ENCODE measurements around the gene DMAC2L.
"Not testable (repeated sequence)": the region's sequence is repeated elsewhere in the genome, so short reads cannot be mapped to it uniquely, and the experiment has no call there.

DMAC2L gene

GRCh38 chr14:50308363-50308915 is 3.7 kb upstream of the DMAC2L start:
- CTCF ChIA-PET, result no interaction called here
- H3K4me3 ChIP-seq (ENCODE audit: low read depth, low read length), result no peak overlapping the region
- TF ChIP-seq CTCF (IDR thresholded peaks at IDR 0.05; ENCODE audit: insufficient read depth, low read length, missing control alignments), result no peak
- no peak for DNase-seq (ENCODE audit: low read depth, low spot score)
- POLR2A ChIA-PET, result interaction anchor here (0.7 kb wide), 1 partner anchor 14 kb away, joined by 3 read pairs; no protein-coding TSS in a partner anchor

GRCh38 chr14:50310445-50310844 is 1.7 kb upstream of the DMAC2L start:
- DNase-seq (ENCODE audit: low read depth, low spot score), result no peak
- TF ChIP-seq CTCF (IDR thresholded peaks at IDR 0.05; ENCODE audit: insufficient read depth, low read length, missing control alignments), result no peak
- CTCF ChIA-PET, result interaction anchor here (0.9 to 3.4 kb wide), 6 partner anchors 10 to 445 kb away, joined by 3 to 33 read pairs (median 4); partner anchors contain the start of gene MAP4K5
- POLR2A ChIA-PET, result no interaction called here
- no peak overlapping the region for H3K4me3 ChIP-seq (ENCODE audit: low read depth, low read length)

- CTCF ChIA-PET, result interaction anchor here (0.8 to 3.4 kb wide), 15 partner anchors 8 to 464 kb away, joined by 3 to 33 read pairs (median 3); partner anchors contain the start of genes MAP4K5 and VCPKMT
- POLR2A ChIA-PET, result interaction anchor here (1.0 to 1.1 kb wide), 2 partner anchors 9 to 65 kb away, joined by 3 read pairs; no protein-coding TSS in a partner anchor
- H3K4me3 ChIP-seq (ENCODE audit: low read depth, low read length), result peak overlapping the region; percentile 93
- peak; percentile 52 for TF ChIP-seq CTCF (IDR thresholded peaks at IDR 0.05; ENCODE audit: insufficient read depth, low read length, missing control alignments)
- DNase-seq (ENCODE audit: low read depth, low spot score), result no peak
Measured at GRCh38 chr14:50311337-50311971, 670 bp upstream of the DMAC2L start.

GRCh38 chr14:50312734-50313054 is 570 bp downstream of the DMAC2L start:
- no peak for DNase-seq (ENCODE audit: low read depth, low spot score)
- ChIA-PET CTCF (interaction anchor here (1.2 to 3.4 kb wide), 5 partner anchors 8 to 450 kb away, joined by 3 to 33 read pairs (median 3); no protein-coding TSS in a partner anchor), POLR2A (interaction anchor here (1.0 kb wide), 1 partner anchor 8 kb away, joined by 3 read pairs; no protein-coding TSS in a partner anchor)
- H3K4me3 ChIP-seq (ENCODE audit: low read depth, low read length), result peak overlapping the region; percentile 93
- TF ChIP-seq CTCF (IDR thresholded peaks at IDR 0.05; ENCODE audit: insufficient read depth, low read length, missing control alignments), result no peak

- POLR2A ChIA-PET; DNase-seq (ENCODE audit: low read depth, low spot score); CTCF ChIA-PET; H3K4me3 ChIP-seq (ENCODE audit: low read depth, low read length): not testable (repeated sequence)
Measured at GRCh38 chr14:50314098-50314497, 2.0 kb downstream of the DMAC2L start.

GRCh38 chr14:50318031-50318626 is 6.0 kb downstream of the DMAC2L start:
- POLR2A ChIA-PET, result no interaction called here
- TF ChIP-seq CTCF (IDR thresholded peaks at IDR 0.05; ENCODE audit: insufficient read depth, low read length, missing control alignments), result peak; percentile 37
- CTCF ChIA-PET, result interaction anchor here (0.5 to 6.5 kb wide), 27 partner anchors 11 to 542 kb away, joined by 3 to 66 read pairs (median 4); partner anchors contain the start of gene MAP4K5
- H3K4me3 ChIP-seq (ENCODE audit: low read depth, low read length), result no peak overlapping the region
- DNase-seq (ENCODE audit: low read depth, low spot score), result no peak
